Fibroblast of lung (primary cell): Measurements from ENCODE around the gene ARHGAP28.
"Not testable (repeated sequence)": the region's sequence is repeated elsewhere in the genome, so short reads cannot be mapped to it uniquely, and the experiment has no call there.

Experiments
- CTCF ChIP-seq, 2 donors: IDR thresholded peaks in 1 of 2; conservative IDR thresholded peaks in 1 of 2; 1 replicate in 1 of 2; 2 replicates in 1 of 2; pipeline ENCODE4 v1.5.1; 2011 to 2012; ENCODE audit warnings: low read length in 2 of 2, control low read depth in 1 of 2, inconsistent platforms in 1 of 2, low read depth in 1 of 2, mild to moderate bottlenecking in 1 of 2
- EZH2 ChIP-seq: IDR thresholded peaks from 2 replicates; pipeline ENCODE4 v1.5.1; 2012; ENCODE audit warnings: low read length, control low read depth, mild to moderate bottlenecking; ENCODE audit errors: missing control alignments

DNA sequence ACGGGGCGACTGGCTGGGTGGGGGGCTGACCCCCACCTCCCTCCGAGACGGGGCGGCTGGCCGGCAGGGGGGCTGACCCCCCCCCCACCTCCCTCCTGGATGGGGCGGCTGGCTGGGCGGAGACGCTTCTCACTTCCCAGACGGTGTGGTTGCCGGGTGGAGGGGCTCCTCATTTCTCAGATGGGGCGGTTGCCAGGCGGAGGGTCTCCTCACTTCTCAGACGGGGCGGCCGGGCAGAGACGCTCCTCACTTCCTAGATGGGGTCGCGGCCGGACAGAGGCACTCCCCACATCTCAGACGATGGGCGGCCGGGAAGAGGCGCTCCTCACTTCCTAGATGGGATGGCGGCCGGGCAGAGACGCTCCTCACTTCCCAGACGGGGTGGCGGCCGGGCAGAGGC lies 98.0 kb downstream of the ARHGAP28 start:
- not testable (repeated sequence) for TF ChIP-seq CTCF (conservative IDR thresholded peaks at IDR 0.05 in 1 of 2, IDR thresholded peaks at IDR 0.05 in 1 of 2; ENCODE audit: low read depth in 1 of 2, low read length in 2 of 2); EZH2
